T-helper 1 cell treated with Interleukin-12 subunit alpha and Interleukin-12 subunit beta and Interleukin-4 antibody, amounts not matched to agents 30 ng/mL and 1 ng/mL, for 36 hours (primary cell): Measurements from ENCODE around the gene KLHL1. TPM values are rescaled to one million over a fixed set of nuclear protein-coding genes. Genes with fewer than 3 reads are reported as not detected.

Source experiments
- intact Hi-C: fragments of 100-400 bp; cut with micrococcal nuclease; formaldehyde crosslinking; loops from one replicate; pipeline ENCODE4 v1.15.1; 2024
- total RNA-seq: library from RNA; stranded (reverse); gene quantifications from 2 replicates; pipeline ENCODE4 v1.2.3, GENCODE V29; 2022

Gene KLHL1
- total RNA-seq, 1 donor from 2014 or later = not detected

DNA sequence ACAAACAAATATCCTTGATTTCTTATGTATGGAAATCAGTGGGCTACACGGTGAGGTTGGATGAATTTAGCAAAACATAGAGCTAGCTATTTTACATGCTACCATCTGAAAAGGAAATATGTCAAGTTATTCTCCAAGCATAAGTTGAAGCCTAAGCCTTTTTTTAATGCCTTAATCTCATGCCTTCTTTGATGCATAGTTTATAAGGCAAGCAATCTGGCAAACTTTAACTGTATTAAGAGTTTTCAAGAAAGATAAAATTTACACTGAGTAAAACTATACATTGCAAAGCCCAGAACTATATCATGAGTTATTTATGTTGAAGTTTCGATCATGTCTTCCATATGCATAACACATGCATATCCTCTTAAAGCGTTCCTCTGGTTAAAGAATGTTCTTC is 85.6 kb downstream of the KLHL1 start:
- intact Hi-C loops = no loop called here

GRCh38 chr13:70016116-70016515 is 92.1 kb downstream of the KLHL1 start:
- intact Hi-C loops = no loop called here

GRCh38 chr13:70014337-70014736 is 93.9 kb downstream of the KLHL1 start:
- intact Hi-C loops = no loop called here

- intact Hi-C loops = no loop called here
Measured at GRCh38 chr13:69999875-70000274, 108.4 kb downstream of the KLHL1 start.

GRCh38 chr13:69997061-69997460 is 111.2 kb downstream of the KLHL1 start:
- intact Hi-C loops = no loop called here

DNA sequence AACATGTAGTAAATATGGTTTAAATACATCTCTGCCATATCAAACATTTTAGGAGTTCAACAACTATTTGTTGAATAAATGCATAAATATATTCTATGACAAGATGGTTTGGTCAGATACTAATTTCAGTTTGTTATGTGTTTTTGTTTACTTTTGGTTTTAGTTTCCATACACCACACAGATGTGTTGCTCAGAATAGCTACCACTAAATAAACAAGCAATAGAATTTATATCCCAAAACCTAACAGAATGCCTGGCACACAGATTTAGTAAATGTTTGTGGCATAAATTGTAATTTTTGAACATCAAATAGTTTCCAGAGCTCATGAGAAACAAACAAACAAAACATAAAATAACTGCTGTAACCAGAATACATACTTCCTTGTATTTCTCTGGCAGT is 127.5 kb downstream of the KLHL1 start:
- intact Hi-C loops = no loop called here

DNA sequence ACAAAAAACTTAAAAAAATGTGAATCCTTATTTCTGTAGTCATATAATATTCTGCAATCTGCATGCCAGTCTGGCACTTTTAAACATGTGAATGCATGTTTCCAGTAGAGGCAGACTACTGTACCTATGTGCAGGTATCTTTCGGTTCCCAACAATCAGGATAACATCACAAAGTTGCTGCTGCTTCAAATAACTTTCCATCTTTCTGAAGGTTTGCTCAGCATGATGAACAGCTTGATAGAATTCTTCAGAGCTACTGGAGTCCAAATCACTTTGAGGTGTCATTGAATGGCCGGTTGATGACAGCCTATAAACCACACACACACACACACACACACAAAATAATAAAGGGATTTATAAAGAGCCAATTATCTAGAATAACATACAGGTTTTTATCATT is 132.8 kb downstream of the KLHL1 start:
- intact Hi-C loops = no loop called here

DNA sequence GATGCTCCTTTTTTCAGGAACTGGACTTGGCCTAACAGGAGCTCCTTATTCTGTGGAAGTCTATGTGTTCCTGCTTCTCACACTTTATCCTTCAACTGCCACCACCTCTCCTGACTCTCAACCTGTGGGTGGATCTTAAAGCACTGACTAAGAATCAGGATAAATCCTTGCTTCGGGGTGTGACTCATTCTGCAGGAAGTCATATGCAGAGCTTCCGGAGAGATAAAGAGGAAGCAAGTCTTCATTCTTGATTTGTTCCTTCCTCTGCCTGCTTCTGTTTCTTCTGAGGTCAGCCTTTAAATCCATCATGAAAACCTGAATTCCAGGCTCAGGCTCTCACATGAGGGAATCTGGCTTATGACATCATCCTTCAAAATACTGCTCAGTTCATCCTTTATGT is 137.7 kb downstream of the KLHL1 start:
- intact Hi-C loops = no loop called here

GRCh38 chr13:69959046-69959445 is 149.2 kb downstream of the KLHL1 start:
- intact Hi-C loops = no loop called here

GRCh38 chr13:69956839-69957238 is 151.4 kb downstream of the KLHL1 start:
- intact Hi-C loops = no loop called here

DNA sequence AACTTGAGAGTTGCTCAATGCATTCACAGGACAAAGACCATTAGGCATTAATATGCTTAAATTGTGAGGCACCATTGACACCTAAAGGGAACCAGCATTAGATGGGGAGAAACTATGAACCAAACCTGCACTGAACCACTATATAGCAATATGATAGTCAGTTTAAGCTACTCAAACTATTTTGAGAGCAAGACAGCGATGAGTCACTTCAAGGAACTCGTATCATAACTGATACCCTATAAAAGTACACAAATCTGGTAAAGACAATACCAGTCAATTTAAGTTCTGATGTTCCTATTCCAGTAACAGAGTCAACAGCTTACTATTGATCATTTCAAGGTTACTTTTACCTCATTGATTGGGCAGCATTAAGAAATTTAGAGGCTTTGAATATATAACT is 151.9 kb downstream of the KLHL1 start:
- intact Hi-C loops = no loop called here

DNA sequence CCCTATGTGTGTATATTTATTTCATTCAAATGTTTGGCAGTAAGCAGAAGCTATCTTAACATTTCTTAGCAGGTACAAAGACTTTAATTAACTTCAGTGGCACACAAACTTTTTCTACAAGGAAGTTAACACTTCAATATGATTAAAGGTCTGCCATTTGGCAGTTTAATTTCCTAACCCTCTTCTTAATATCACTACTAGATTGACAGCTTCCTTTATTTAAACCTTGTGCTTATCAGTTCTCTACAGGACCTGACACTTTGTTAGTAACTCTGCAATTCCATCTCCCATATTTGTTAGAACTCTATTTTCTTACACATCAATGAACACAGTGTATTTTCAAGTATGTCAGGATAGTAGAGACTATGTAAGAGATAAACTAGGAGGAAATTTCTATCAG is 153.0 kb downstream of the KLHL1 start:
- intact Hi-C loops = no loop called here

- intact Hi-C loops = no loop called here
Measured at GRCh38 chr13:69951412-69951811, 156.8 kb downstream of the KLHL1 start.

DNA sequence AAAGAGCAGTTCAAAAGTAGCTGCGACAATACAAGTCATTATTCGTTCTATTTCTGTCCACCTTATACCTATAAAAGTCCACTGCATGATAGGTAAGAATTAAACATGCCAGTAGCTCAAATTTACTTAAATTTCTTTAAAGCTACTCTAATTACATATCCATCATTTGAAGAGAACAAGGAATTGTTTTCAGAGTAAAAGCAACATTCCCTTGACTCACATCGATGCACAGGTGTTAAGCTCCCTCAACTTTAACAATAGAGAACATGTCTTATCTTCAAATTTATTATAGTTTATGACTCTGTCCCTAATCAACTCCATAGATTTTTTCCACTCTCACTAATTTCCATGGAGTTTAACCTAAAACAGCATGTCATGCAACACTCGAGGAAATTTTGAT is 158.1 kb downstream of the KLHL1 start:
- intact Hi-C loops = no loop called here

DNA sequence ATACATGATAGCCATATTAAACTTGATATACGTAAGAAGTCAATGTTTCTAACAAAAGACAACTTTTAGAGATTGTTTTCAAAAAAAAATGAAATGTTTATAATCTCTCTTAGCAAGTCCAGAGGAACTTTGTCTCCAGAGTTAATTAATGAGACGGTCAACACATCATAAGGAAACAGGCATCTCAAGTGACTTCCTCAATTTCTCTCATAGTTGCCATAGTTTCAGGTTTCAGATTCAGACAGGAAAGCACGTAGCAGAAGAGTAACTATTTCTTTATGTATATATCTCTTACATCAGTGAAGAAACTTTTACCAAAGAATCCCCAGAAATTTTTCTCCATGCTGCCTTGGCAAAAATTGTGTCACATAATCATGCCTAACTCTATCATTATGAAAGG is 160.2 kb downstream of the KLHL1 start:
- intact Hi-C loops = no loop called here

GRCh38 chr13:69947582-69947981 is 160.7 kb downstream of the KLHL1 start:
- intact Hi-C loops = no loop called here

DNA sequence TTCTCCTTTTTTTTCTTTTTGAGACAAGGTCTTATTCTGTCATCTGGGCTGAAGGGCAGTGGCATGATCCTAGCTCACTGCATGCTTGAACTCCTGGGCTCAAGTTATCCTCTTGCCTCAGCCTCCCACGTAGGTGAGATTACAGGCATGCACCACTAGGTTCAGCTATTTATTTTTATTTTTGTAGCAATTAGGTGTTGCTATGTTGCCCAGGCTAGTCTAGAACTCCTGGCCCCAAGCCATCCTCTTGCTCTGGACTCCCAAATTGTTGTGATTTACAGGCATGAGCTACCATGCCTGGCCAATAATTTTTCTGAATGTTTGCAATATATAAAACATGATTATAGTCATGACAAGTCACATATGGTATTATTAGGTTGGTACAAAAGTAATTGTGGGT is 161.7 kb downstream of the KLHL1 start:
- intact Hi-C loops = no loop called here

GRCh38 chr13:69935043-69935442 is 173.2 kb downstream of the KLHL1 start:
- intact Hi-C loops = no loop called here

GRCh38 chr13:69928262-69928661 is 180.0 kb downstream of the KLHL1 start:
- intact Hi-C loops = no loop called here

GRCh38 chr13:69921156-69921555 is 187.1 kb downstream of the KLHL1 start:
- intact Hi-C loops = no loop called here

- intact Hi-C loops = no loop called here
Measured at GRCh38 chr13:69912630-69913029, 195.6 kb downstream of the KLHL1 start.

- intact Hi-C loops = no loop called here
Measured at GRCh38 chr13:69910800-69911199, 197.5 kb downstream of the KLHL1 start.

DNA sequence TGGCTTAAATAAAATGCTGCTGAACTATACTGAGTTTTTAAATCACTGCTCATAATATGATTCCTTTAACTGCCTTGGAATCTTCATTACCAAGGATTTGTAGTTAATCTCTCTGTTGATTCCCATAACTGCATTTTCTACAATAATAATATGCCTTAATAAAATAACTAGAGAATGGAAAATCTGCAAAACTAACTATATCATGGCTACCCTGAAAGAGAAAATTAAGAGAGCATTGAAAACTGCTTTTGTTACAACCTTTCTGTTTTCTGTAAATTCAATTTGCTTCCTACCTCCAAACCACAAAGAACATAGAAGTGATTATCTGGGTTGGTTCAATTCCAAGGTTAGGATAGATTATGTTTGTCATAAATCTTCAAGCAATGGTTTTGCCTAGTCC is 203.5 kb downstream of the KLHL1 start:
- intact Hi-C loops = no loop called here

GRCh38 chr13:69903081-69903480 is 205.2 kb downstream of the KLHL1 start:
- intact Hi-C loops = no loop called here
